Bronchial epithelial cell (primary cell): Measurements from ENCODE around the gene UST. TPM values are rescaled to one million over a fixed set of nuclear protein-coding genes. Genes with fewer than 3 reads are reported as not detected.
A peak's percentile ranks its signal among the peaks of the same experiment; 100 is the strongest.

ENCODE experiments used
- DNase-seq: peaks from one replicate; pipeline ENCODE4 v3.0.0-alpha.2; 2010; ENCODE audit warnings: low read depth
- FAIRE-seq: peaks from 2 replicates; lab custom pipeline; 2011; peaks lifted over from hg19 to GRCh38; lab: Jason Lieb, UNC
- H3K27me3 ChIP-seq: 2 replicates; pipeline ENCODE4 v1.5.1; 2011; ENCODE audit warnings: low read length; ENCODE audit not compliant: control insufficient read depth, insufficient read depth
- H3K36me3 ChIP-seq: 2 replicates; pipeline ENCODE4 v1.5.1; 2011; ENCODE audit warnings: low read length; ENCODE audit not compliant: control insufficient read depth, insufficient read depth
- H3K4me3 ChIP-seq: 2 replicates; pipeline ENCODE4 v1.5.1; 2011; ENCODE audit warnings: mild to moderate bottlenecking, low read depth, low read length, control low read depth
- CTCF ChIP-seq: IDR thresholded peaks from 2 replicates; pipeline ENCODE4 v1.5.1; 2011; ENCODE audit warnings: mild to moderate bottlenecking, moderate library complexity, low read length, control low read depth, inconsistent platforms; ENCODE audit not compliant: insufficient read depth, severe bottlenecking
- total RNA-seq: library from RNA; depleted of rRNA; stranded (reverse); fragments of >200 nt; gene quantifications from 2 replicates; pipeline ENCODE4 v1.2.1, GENCODE V29; 2014

UST gene
- total RNA-seq, 1 donor from 2014 or later, result 18.7 TPM

GRCh38 chr6:148831064-148831463, 84.2 kb downstream of the UST start:
- no peaks in the 10 kb centered on the region for H3K36me3 ChIP-seq
- H3K4me3 ChIP-seq, result no peak overlapping the region
- no peak for TF ChIP-seq CTCF
- FAIRE-seq (no peak), DNase-seq (no peak)
- H3K27me3 ChIP-seq, result no peaks in the 10 kb centered on the region

- Histone ChIP-seq H3K36me3 (no peaks in the 10 kb centered on the region), H3K4me3 (no peak overlapping the region), H3K27me3 (no peaks in the 10 kb centered on the region)
- no peak for TF ChIP-seq CTCF
- DNase-seq (no peak), FAIRE-seq (no peak)
Measured at GRCh38 chr6:148831531-148831930, 84.7 kb downstream of the UST start.

- Histone ChIP-seq H3K4me3 (no peak overlapping the region), H3K27me3 (no peaks in the 10 kb centered on the region), H3K36me3 (no peaks in the 10 kb centered on the region)
- TF ChIP-seq CTCF, result no peak
- DNase-seq (peak; percentile 58), FAIRE-seq (no peak)
Measured at GRCh38 chr6:148835920-148836441, 89.2 kb downstream of the UST start.

DNA sequence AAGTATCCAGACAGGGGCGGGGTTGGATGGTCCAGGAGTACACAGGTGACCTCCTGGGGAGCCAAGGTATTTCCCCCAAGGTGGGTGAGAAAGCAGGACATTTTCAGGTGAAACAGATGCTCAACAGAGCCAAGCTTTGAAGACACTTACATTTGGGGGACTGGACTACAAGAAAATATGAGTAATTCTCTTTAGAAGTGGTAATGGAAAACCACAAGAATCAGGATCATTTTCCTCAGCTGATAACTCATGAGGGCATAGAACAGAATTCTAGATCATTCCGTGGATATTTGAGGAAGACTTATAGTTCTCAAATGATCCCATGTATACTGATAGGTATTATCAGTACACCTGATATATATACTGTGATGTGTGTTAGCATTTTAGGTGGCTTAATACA, 89.9 kb downstream of the UST start:
- TF ChIP-seq CTCF, result no peak
- DNase-seq (no peak), FAIRE-seq (no peak)
- H3K27me3 ChIP-seq, result no peaks in the 10 kb centered on the region
- H3K4me3 ChIP-seq, result no peak overlapping the region
- H3K36me3 ChIP-seq, result no peaks in the 10 kb centered on the region

- FAIRE-seq (no peak), DNase-seq (peak; percentile 56)
- H3K27me3 ChIP-seq, result no peaks in the 10 kb centered on the region
- TF ChIP-seq CTCF, result no peak
- no peak overlapping the region for H3K4me3 ChIP-seq
- H3K36me3 ChIP-seq, result no peaks in the 10 kb centered on the region
Measured at GRCh38 chr6:148837941-148838340, 91.1 kb downstream of the UST start.

DNA sequence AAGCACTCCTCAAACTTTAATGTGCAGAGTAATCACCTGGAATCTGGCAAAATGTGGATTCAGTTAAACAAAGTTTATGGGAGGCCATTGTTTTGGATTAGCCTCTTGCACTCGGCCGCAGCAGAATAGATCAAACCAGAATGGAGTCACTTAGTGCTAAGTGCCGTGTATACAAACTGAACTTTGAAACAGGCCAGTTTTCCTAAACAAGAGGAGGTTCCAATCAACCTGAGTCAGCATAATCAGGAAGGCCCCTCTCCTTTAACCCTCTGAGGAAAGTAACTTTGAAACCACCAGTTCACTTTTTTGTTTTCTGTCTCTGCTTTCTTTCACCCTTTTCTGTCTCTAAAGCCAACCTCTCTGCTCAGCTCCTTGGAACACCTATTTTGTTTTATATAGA, 92.2 kb downstream of the UST start:
- Histone ChIP-seq H3K27me3 (no peaks in the 10 kb centered on the region), H3K36me3 (no peaks in the 10 kb centered on the region), H3K4me3 (no peak overlapping the region)
- no peak for TF ChIP-seq CTCF
- no peak for FAIRE-seq
- DNase-seq, result no peak
